NCI-H510A (cell line): ENCODE results near the gene CCDC61.

Experiments used
- DNase-seq: peaks from one replicate; lab custom pipeline; 2025; lab: John Stamatoyannopoulos, UW

Gene CCDC61

DNA sequence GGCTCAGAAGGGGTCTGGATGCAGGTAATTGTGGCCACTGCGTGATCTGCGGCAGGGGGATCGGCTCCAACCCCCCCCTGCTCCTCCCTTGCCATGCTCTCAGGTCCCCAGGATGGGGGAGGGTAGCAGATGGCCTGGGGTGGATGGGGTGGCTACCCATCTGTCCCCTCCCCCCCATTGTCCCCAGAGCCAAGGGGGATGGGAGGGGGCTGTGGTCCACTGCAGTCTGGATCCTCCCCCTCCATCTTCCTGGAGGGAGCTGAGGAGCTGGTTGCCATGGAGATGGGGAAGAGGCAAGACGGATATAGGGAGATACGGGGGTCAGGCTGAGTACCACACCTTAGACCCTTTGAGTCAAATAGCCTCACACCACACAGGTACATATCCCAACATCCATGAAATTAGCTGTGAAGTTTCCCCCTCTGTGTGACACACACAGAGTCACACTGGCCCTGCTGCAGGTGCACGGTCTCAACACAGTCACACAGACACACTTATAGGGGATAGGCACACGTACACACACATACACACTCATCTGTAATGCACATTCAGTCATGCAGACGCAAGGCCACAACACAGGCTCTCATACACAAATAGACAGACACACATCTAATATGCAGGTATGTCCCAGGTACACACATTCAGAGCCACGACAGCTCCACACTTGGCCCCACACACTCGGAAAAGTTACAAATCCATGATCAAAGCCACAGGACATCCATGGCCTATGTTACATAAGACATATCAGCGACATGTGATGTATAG, 19.8 kb upstream of the CCDC61 start:
- DNase-seq, result no peak

DNA sequence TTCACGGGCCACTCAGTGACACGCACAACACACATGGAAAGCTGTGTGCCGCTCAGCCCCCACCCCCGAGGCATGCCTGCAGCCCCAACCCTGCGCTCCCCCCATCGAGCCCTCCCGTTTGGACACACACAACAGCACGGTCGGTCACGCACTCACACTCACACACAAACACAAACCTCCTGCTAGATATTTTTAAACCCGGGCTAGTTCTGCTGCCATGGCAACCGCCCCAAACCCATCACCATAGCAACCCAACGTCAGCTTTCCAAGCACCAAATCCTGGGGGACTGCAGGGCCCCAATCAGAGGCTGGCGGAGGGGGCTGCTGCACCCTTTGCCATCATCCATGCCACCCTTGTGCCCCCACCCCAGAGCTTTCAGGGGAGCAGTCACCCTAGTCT, 19.1 kb upstream of the CCDC61 start:
- DNase-seq, result no peak

- no peak for DNase-seq
These were observed 17.1 kb upstream of the CCDC61 start for GRCh38 chr19:45978156-45978555.

DNA sequence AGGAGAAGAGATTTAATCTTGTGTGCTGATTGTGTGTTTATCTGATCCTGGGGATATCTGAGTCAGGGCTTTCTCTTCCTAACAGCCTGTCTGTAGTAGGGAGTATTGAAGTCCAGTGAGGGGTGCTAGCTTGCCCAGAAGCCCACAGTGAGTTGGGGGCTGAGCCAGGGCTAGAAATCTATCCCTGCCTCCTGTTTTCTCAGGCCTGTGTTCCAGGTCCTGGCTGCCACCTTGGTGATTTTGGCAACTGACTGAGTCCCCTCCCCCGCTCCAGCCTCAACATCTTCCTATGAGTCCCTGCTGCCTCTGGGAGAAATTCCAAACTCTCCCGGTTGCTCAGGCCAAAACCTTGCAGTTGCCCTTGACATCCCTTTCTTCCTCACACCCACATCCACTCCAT, 13.9 kb upstream of the CCDC61 start:
- no peak for DNase-seq

DNA sequence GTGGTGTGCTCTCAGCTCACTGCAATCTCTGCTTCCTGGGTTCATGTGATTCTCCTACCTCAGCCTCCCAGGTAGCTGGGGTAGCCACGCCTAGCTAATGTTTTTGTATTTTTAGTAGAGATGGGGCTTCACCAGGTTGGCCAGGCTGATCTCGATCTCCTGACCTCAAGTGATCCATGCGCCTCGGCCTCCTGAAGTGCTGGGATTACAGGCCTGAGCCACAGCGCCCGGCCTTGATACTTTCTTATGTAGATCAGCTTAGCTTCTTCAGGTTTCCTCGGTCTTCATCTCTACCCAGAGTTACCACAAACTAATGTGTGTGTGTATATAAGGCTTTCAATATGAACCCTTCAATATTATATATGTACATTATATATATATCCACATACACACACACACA, 9.9 kb upstream of the CCDC61 start:
- DNase-seq, result no peak

- no peak for DNase-seq
These were observed 5.0 kb upstream of the CCDC61 start for GRCh38 chr19:45990113-45990728.

DNA sequence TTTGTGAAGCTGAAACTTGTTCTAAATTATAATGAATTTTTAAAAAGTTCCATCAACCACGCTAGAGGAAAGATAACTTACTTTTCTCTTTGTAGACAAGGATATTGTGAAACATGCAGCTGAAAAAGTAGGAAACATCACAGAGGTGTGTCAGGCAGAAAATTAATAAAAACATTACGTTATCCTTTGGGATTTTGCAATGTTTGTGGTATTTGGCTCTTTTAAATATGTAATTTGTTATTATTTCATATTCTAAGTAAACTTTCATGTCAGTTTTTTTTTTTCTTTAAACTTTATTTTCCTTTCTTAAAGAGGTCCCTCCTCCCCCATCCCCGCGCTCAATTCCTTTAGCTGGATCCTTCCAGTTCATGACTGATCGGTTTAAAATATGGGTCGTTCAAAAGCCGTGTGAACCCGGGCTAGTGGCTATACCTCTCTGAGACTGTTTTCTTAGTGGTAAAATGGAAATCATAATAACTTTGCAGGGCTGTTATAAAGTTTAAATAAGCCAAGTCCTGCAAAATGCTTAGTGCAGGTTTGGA, 740 bp upstream of the CCDC61 start:
- DNase-seq, result no peak

DNA sequence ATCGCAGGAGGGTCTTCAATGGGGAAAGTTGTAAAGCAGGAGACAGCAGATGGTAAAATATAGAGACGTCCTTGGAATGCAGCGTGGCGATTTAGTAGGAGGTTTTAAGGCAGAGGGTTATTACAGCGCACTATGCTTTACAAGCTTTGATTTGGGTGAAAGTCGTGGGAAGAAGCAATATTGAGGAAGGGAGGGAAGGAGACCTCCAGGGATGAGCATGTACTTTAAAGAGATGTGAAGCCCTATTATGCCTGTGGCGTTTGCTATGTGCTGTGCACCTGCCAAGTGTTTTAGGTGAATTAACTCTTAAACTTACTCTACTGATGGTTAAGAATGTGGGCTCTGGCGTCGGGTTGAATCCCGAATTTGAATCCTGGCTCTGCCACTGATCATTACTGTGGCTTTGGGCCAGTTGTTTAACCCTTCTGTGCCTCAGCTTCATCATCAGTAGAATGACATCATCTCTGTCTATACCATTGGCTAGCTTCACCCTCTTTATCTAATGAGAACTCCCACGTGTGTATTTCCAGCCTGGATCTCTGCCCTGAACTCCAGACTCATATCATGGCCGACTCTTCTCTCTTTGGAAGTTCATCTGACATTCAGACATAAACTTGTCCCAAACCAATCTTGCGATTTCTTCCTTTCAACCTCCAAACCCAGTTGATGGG, 583 bp downstream of the CCDC61 start:
- no peak for DNase-seq

GRCh38 chr19:45996933-45997332, 1.7 kb downstream of the CCDC61 start:
- DNase-seq, result no peak

DNA sequence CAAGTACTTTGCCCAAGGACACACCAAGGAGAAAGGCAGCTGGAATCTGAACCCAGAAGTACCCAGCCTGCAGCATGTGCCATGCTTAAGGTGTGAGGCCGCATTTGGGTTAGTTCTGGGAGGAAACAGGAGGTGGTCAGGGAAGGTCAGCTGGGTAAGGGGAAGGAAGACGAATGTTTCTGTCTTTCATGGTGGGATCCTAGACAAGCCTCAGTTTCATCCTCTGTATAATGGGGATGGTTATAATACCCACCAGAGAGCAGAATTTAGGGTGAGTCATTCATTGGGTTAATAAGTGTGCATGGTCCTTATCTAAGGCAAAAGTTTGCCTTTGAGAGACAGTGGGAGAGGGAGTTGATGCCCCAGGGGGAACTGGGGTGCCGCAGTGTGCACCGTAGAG, 3.6 kb downstream of the CCDC61 start:
- no peak for DNase-seq

- peak; percentile 69 for DNase-seq
These were observed 4.4 kb downstream of the CCDC61 start for GRCh38 chr19:45999653-46000121.

- peak; percentile 34 for DNase-seq
These were observed 5.4 kb downstream of the CCDC61 start for GRCh38 chr19:46000491-46001246.

- DNase-seq, result no peak
These were observed 7.5 kb downstream of the CCDC61 start for GRCh38 chr19:46002678-46003275.

- no peak for DNase-seq
These were observed 11.1 kb downstream of the CCDC61 start for GRCh38 chr19:46006411-46006810.

DNA sequence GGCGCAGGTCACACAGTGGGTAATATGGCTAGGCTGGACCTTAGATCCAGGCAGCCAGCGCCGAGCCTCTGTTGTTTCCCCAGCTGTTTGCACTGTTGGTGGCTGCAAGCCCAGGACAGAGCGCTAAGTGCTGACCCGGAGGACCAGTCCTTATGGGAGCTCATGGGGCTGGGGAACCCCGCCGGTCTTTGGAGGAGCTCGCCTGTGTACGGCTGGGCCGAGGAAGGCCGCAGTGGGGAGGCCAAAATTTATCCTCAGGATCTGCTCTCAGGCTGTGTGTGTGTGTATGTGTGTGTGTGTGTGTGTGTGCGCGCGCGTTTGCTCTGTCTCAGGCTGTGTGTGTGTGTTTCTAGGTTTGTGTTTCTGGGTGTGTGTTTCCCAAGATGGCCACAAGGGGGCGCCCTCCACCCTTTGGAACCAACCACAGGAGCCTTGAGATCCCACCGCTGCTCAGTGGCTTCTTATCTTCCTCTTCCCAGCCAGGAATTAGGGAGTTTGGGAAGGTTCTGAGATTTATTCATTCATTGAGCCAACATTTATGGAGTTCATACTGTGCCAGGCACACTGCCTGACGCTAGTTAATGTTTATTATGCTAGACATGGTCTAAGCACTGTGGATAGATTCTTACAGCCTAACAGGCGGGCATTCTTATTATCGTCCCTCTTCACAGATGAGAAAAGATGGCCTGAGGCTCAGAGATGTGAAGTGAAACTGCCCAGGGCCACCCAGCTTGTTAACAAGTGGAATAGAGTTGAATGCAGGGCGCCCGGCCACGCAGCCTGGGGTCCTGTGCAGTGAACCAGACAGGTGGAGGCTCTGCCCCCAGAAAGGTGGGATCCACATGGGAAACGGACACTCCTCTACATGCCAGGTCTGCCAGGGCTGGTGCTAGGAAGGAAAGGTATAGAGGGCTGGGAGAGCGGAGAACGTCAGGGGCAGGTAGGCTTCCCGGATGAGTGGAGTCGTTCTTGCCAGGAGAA, 14.6 kb downstream of the CCDC61 start:
- no peak for DNase-seq

DNA sequence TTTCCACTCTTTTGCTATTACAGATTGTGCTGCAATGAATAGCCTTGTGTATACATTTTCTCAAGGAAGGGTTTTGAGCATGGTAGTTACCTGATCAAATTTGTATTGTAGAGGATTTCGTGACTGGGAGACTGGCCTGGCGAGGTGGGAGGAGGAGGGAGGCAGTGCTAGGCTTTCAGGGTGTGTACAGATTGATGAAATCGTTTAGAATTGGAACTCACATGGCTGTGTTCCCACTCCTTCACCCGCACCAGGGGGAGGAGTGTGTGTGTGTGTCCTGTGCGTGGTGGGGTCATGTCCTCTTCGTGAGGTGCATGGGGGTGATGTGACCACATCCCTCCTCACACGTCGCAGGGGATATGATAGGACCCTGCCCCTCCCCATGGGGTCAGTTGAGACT, 19.3 kb downstream of the CCDC61 start:
- DNase-seq, result no peak

DNA sequence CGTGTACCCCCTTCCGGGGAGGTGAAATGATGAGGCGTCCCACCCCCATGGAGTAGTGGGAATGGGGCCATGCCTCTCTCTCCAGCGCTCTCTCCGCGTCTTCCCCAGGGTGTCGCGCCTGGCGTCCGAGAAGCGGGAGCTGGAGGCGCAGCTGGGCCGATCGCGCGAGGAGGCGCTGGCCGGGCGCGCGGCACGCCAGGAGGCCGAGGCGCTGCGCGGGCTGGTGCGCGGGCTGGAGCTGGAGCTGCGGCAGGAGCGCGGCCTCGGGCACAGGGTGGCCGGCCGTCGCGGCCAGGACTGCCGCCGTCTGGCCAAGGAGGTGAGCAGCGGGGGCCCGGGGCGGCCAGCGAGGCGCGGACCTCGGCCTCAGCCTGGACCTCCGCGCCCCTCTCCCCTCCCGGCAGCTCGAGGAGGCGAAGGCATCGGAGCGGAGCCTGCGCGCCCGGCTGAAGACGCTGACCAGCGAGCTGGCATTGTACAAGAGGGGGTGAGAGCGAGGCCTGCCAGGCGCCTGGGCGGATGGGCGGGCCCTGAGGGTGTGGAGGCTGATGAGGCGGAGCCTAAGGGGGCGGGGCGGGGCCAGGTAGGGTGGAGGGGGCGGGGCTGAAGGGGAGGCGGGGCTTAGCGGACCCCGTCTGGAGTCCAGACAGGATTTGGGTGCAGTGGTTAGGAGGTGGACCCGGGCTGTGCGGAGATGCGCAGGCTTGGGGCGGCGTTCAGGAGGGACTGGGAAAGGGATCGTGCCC, 19.8 kb downstream of the CCDC61 start:
- DNase-seq, result peak; percentile 48

DNA sequence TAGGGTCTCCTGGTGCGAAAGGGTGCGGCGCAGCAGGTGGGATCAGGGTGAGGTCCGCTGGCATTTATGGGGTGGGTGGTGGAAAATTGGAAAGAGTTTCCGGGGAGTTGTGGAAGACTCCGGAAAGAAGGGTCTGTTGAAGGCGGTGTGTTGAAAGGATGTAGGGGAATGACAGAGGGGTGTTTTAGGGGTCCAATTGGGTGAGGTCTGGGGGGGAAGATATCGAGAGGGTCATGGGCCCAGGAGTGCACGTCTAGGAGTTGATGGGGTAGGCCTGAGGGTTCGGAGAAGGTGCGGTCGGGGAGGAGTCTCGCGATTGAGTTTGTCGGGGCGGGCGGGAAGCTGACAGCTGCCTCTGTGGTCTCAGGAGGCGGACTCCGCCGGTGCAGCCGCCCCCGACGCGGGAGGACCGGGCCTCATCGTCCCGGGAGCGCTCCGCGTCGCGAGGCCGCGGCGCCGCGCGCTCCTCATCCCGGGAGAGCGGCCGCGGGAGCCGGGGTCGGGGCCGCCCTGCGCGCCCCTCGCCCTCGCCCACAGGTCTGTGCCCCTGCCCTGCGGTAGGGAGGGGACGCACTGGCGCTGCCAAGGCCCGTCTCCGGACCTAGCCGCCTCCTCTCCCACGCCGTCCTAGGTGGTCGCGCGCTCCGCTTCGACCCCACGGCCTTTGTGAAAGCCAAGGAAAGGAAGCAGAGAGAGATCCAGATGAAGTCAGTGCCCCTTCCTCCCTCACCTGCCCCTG, 20.6 kb downstream of the CCDC61 start:
- DNase-seq, result no peak
